ENCODE measurements around the gene TSPAN9.

TSPAN9 gene

DNA sequence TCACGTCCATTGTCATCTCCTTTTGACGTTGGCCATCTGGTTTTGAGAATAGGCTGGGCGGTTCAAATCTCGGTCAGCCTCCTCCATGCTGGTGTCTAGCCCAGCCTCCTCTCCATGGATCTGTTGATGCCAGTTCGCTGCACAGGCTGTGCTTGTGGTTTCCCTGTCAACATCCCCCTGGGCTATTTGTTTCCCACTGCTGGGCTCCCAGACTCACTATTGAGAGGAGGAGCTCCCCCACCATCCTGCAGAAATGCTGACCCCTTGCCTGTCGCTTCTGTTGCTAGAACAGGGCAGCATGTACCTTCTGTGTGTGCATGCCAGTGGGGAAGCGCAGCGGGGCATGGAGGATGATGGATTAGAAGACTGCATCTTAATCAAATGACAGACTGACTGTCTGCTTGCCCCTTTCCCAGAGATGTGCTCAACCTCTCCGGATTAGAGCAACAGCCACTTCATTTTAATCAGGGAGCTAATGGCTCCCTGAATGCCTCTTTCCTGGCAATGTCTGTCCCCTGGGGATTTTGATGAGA, 170.5 kb downstream of the TSPAN9 start:
- H3K27ac Mint-ChIP-seq, result no peak overlapping the region
- H3K4me3 Mint-ChIP-seq, result no peak overlapping the region
- no peaks in the 10 kb centered on the region for H3K36me3 Mint-ChIP-seq (ENCODE audit: low read depth)
- H3K4me1 Mint-ChIP-seq (ENCODE audit: low read depth), result peaks cover 9% of the 10 kb centered on the region
- peaks cover 5% of the 10 kb centered on the region for H3K27me3 Mint-ChIP-seq
- no peaks in the 10 kb centered on the region for H3K9me3 Mint-ChIP-seq

DNA sequence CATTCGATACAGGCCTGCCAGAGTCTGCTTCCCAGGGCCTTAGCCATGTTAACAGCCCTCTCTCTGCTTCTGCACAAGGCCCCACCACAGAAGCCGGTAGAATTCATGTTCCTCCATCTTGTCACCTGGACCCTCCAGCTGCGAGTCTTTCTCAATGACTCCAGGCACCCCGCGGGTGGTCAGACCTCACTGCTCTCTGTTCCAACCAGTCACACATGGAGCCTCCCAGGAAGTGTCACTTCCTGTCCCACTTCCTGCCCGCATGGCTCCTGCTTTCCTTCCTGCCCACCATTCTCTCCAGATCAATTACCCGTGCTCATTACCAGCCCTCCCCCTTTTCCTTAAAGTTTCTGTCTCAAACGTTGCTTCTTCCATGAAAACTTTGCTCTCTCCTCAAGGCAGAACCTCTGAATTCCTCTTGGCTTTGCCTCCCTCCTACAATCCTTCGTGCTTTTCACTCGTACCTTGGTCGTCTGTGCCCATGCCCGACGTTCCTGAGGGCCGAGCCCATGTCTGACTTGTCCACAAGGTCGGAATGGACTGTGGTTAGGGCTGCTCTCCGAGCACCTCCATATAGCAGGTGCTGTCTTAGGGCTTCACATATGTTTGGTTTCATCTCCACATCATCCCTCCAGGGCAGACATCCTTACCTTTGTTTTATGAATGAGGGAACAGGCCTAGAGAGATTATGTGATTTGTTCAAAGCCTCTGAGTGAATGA, 172.1 kb downstream of the TSPAN9 start:
- H3K9me3 Mint-ChIP-seq, result no peaks in the 10 kb centered on the region
- H3K27ac Mint-ChIP-seq, result no peak overlapping the region

DNA sequence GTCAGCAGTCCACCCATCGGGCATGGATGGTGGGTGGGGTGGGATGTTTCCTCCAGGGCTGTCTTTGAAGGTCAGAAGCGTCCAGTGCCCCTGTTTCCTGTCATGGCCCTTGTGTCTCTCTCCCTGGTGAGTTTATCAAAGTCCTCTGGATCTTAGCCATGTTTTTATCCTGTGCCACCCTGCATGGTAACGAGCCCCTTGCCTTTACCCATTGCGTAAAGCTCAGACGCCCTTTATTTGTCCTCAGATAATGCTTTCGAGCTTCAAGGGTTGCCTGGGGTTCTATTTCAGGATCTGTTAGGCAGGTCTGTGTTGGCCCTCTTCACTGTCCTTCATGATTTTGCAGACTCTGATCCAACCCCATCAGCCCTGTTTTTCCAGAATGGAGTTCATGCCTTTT, 172.9 kb downstream of the TSPAN9 start:
- H3K27me3 Mint-ChIP-seq, result peaks cover 5% of the 10 kb centered on the region
- H3K27ac Mint-ChIP-seq, result no peak overlapping the region
- no peaks in the 10 kb centered on the region for H3K9me3 Mint-ChIP-seq
- H3K4me3 Mint-ChIP-seq, result no peak overlapping the region
- no peaks in the 10 kb centered on the region for H3K36me3 Mint-ChIP-seq (ENCODE audit: low read depth)
- H3K4me1 Mint-ChIP-seq (ENCODE audit: low read depth), result peaks cover 9% of the 10 kb centered on the region

More for the DNA sequence above, 172.1 kb downstream of the TSPAN9 start:
- Mint-ChIP-seq H3K4me3 (no peak overlapping the region), H3K4me1 (ENCODE audit: low read depth) (peaks cover 9% of the 10 kb centered on the region), H3K27me3 (peaks cover 5% of the 10 kb centered on the region), H3K36me3 (ENCODE audit: low read depth) (no peaks in the 10 kb centered on the region)

DNA sequence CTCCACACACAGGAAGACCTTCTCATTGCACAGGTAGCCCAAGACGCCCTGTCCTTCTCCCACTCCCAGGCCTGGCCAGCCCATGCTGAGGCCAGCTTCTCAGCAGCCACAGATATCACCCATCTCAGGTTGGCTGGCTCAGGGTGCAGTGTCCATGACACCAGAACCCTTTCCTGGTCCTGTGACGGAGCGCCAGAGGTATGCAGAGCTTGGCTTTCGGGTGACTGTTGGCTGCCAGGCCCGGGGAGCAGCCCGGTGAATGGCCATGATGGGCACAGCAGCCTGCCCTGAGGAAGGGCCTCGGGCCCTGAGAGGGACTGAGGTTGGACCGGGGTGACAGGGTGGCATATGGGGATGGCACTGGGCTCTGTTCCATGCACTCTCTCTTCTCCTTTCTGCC, 173.4 kb downstream of the TSPAN9 start:
- no peak overlapping the region for H3K27ac Mint-ChIP-seq
- H3K9me3 Mint-ChIP-seq, result no peaks in the 10 kb centered on the region
- H3K4me1 Mint-ChIP-seq (ENCODE audit: low read depth), result peaks cover 9% of the 10 kb centered on the region
- H3K4me3 Mint-ChIP-seq, result no peak overlapping the region
- peaks cover 5% of the 10 kb centered on the region for H3K27me3 Mint-ChIP-seq
- H3K36me3 Mint-ChIP-seq (ENCODE audit: low read depth), result no peaks in the 10 kb centered on the region

DNA sequence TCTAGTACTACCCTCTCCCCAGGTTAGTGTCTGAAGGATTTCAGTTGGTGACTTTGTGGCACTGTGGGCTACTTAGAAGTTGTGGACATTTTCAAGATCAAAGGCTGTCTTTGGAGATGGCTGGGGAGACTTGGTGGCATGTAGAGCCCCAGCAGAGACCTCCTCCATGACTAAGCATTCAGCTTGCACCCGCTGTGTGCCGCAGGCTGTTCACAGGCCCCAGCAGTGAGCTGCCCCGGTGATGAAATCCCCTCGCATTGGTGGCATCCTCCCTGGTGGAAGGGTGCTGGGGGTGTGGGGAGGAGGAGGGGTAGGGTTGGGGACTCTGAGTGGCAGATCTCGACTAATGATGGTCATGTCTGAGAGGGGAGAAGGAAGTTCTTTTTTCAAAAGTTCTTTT, 173.9 kb downstream of the TSPAN9 start:
- H3K27me3 Mint-ChIP-seq, result peaks cover 5% of the 10 kb centered on the region
- no peak overlapping the region for H3K27ac Mint-ChIP-seq

DNA sequence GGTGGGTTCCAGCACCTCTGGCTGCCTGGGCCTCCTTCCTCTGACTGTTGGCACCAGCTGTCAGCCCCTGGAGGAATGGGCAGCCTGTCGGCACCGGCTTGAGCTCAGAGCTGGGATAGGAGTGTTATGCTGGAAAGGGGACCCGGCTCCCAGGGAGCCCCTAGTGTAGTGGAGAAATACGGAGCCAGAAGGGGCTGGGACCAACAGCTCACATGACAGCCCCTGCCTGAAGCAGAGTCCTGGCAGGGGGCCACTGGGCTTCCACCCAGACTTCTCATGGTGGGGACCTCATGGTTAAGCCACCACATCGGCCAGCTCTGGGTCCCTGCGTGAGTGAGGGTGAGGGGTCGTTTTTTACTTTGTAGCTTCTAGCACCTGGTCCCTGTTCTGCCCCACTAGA, 174.5 kb downstream of the TSPAN9 start:
- Mint-ChIP-seq H3K9me3 (no peaks in the 10 kb centered on the region), H3K27me3 (peaks cover 5% of the 10 kb centered on the region), H3K4me3 (no peak overlapping the region), H3K4me1 (ENCODE audit: low read depth) (peaks cover 9% of the 10 kb centered on the region), H3K36me3 (ENCODE audit: low read depth) (no peaks in the 10 kb centered on the region), H3K27ac (no peak overlapping the region)

More for the DNA sequence above, 173.9 kb downstream of the TSPAN9 start:
- Mint-ChIP-seq H3K36me3 (ENCODE audit: low read depth) (no peaks in the 10 kb centered on the region), H3K4me1 (ENCODE audit: low read depth) (peaks cover 9% of the 10 kb centered on the region), H3K9me3 (no peaks in the 10 kb centered on the region), H3K4me3 (no peak overlapping the region)

DNA sequence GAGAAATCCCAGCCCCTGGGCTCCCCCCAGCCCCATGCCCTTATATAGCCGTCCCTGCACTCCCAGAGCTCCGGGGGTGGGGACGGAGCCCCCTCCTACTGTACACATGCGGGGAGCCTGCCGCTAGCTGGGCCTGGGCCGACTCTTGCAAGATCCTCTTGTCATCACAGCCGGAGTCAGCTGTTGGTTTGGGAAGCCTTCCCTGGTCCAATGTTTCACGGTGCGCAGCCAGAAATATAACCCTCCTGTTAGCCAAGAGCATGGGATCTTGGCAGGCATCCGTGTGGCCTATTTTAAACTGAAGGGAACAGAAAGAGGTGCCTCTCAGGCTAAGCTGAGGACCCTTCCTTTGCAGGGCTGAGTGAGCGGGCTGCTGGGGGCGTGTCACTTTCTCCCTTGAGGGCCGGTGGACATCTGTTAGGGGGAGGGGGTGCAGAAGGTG, 175.3 kb downstream of the TSPAN9 start:
- H3K27me3 Mint-ChIP-seq, result peaks cover 5% of the 10 kb centered on the region
- no peak overlapping the region for H3K27ac Mint-ChIP-seq
- peaks cover 9% of the 10 kb centered on the region for H3K4me1 Mint-ChIP-seq (ENCODE audit: low read depth)
- no peak overlapping the region for H3K4me3 Mint-ChIP-seq
- H3K36me3 Mint-ChIP-seq (ENCODE audit: low read depth), result no peaks in the 10 kb centered on the region
- no peaks in the 10 kb centered on the region for H3K9me3 Mint-ChIP-seq

DNA sequence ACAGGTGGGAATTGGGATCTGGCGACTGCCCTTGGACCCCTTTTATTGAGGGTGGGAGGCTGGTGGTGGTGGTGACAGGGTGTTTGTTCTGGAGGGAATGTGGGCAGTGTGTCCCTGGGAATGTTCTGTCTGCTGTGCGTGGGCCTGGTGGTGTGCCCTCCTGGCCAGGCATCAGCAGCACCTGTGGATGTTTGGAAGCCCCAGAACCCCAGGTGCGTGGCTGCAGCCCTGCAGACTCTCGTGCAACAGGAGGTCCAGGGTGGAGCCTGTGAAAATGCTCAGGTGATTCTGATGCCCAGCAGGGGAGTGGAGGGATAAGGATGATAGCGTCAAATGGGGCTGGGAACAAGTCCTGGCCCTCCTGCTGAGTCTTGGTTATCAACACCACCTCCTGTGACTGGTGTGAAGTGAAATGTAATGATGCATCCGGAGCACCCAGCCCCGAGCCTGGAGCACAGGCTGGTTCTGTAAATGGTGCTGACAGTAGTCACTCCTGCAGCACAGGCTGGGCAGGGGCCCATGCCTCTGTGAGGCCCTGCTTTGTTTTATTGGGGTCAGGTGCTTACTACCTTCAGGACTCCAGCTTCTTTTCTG, 176.6 kb downstream of the TSPAN9 start:
- no peak overlapping the region for H3K27ac Mint-ChIP-seq
- peaks cover 5% of the 10 kb centered on the region for H3K27me3 Mint-ChIP-seq
- no peak overlapping the region for H3K4me3 Mint-ChIP-seq
- H3K4me1 Mint-ChIP-seq (ENCODE audit: low read depth), result peaks cover 6% of the 10 kb centered on the region
- H3K9me3 Mint-ChIP-seq, result no peaks in the 10 kb centered on the region
- no peaks in the 10 kb centered on the region for H3K36me3 Mint-ChIP-seq (ENCODE audit: low read depth)

DNA sequence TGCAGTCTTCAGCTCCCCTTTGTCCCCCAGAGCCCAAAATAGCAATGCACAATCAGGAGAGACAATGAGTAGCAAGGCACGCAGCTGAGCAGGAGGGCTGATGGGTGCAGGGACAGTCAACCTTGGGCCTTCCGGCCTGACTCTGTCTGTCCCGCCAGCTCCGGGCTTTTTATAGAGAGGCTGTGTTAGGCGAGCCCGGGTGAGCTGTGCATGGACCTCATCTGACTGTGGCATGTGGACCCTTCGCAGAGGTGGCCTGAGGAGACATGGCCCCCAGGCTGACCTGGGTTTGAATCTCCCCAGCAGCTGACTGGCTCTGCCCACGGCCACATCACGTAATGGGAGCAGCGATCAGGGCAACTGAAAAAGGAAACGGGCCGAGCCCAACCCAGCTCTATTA, 177.9 kb downstream of the TSPAN9 start:
- no peaks in the 10 kb centered on the region for H3K36me3 Mint-ChIP-seq (ENCODE audit: low read depth)
- no peaks in the 10 kb centered on the region for H3K4me1 Mint-ChIP-seq (ENCODE audit: low read depth)
- no peak overlapping the region for H3K4me3 Mint-ChIP-seq
- H3K27ac Mint-ChIP-seq, result no peak overlapping the region
- no peaks in the 10 kb centered on the region for H3K27me3 Mint-ChIP-seq
- no peaks in the 10 kb centered on the region for H3K9me3 Mint-ChIP-seq

DNA sequence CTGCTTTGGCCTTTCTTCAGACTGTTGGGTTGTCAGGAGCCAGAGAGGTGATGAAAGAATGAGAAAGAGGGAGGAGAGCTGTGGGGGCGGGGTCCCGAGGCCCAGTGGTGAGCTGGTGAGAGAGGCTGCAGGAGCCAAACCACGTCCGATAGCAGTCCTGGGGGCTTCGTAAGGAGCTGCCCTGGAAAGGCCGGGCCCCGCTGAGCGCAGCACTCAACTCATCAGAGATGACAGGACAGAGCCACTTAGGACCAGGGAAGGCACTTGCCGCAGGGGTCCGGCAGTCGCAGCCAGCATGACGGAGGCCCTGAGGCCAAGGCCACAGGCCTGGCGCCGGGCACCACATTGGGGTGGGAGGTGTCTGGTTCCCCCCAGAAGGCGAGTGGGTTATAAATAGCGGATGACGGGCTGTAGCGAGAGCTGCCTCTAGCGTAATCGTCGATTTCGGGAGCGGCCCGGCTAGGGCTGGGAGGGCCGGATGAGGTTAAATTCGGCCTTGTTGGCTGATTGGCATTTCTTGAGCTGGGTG, 179.0 kb downstream of the TSPAN9 start:
- no peak overlapping the region for H3K4me3 Mint-ChIP-seq
- H3K9me3 Mint-ChIP-seq, result no peaks in the 10 kb centered on the region
- no peaks in the 10 kb centered on the region for H3K4me1 Mint-ChIP-seq (ENCODE audit: low read depth)
- H3K27ac Mint-ChIP-seq, result no peak overlapping the region
- no peaks in the 10 kb centered on the region for H3K27me3 Mint-ChIP-seq
- H3K36me3 Mint-ChIP-seq (ENCODE audit: low read depth), result no peaks in the 10 kb centered on the region

DNA sequence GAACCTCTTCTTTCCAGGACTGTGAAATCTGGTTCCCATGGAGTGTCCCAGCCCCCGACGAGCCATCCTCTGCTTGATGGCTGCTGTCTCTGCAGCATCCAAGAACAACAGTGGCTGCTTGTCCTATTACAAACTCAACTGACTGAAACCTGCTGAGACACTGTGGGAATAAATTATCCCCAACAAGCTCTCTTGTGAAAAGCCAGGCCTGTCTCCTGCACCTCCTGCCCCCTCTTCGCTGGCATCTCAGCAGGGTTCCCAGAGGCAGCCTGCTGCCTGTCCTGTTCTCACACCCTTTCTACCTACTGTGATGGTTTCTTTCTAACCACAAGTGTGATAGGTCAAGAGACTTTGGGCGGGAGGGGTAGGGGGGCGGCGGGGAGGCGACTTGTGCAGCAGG, 180.2 kb downstream of the TSPAN9 start:
- H3K4me1 Mint-ChIP-seq (ENCODE audit: low read depth), result no peaks in the 10 kb centered on the region
- no peaks in the 10 kb centered on the region for H3K36me3 Mint-ChIP-seq (ENCODE audit: low read depth)
- no peaks in the 10 kb centered on the region for H3K27me3 Mint-ChIP-seq
- no peak overlapping the region for H3K27ac Mint-ChIP-seq
- no peak overlapping the region for H3K4me3 Mint-ChIP-seq
- H3K9me3 Mint-ChIP-seq, result no peaks in the 10 kb centered on the region

DNA sequence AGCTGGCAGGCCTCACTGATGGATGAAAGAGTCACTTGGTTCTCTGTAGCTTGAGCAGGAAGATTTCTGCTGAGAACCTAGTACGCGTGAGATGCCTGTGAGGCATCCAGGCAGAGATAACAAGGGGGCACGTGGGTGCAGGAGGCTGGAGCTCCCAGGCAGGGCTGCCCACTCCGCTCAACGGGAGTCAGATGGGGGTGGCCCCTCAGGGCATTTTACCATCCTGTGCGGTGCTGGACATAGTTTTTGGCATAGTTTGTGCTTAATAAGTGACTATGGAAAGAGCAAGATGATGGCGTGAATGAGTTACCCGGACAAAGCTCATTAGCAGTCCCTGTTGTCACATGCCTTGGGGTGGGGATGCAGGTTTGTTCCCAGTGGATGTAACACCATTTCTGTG, 182.8 kb downstream of the TSPAN9 start:
- Mint-ChIP-seq H3K27ac (no peak overlapping the region), H3K27me3 (no peaks in the 10 kb centered on the region), H3K4me1 (ENCODE audit: low read depth) (no peaks in the 10 kb centered on the region), H3K9me3 (no peaks in the 10 kb centered on the region), H3K36me3 (ENCODE audit: low read depth) (no peaks in the 10 kb centered on the region), H3K4me3 (no peak overlapping the region)

DNA sequence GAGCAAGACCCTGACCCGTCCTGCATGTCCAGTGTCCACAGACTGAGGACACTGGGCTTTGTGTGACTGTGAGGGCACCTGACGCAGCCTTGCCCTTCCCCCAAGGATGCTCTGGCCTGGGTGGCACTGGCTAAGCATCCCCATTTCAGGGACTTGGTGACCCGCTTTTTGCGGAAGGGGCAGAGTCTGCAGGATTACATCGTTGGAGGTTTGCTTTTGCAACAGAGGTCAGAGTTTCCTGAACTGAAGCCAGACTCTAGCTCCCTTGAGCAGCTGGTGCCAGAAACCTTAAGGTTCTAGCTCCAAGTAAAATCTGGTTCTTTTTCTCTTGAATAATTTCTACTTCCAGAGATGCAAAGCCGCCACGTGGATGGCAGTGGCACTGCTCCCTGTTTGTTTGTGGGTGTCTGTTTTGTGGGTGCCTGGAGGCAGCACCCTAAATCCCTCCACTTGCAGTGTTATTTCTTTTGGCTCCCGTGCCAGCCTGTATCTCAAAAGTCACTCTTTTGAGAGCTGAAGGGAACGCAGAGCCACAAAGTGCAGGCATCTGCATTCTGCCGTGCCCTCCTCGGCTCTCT, 184.7 kb downstream of the TSPAN9 start:
- no peak overlapping the region for H3K27ac Mint-ChIP-seq
- H3K4me3 Mint-ChIP-seq, result no peak overlapping the region
- H3K27me3 Mint-ChIP-seq, result no peaks in the 10 kb centered on the region
- H3K4me1 Mint-ChIP-seq (ENCODE audit: low read depth), result no peaks in the 10 kb centered on the region
- H3K36me3 Mint-ChIP-seq (ENCODE audit: low read depth), result no peaks in the 10 kb centered on the region
- no peaks in the 10 kb centered on the region for H3K9me3 Mint-ChIP-seq

DNA sequence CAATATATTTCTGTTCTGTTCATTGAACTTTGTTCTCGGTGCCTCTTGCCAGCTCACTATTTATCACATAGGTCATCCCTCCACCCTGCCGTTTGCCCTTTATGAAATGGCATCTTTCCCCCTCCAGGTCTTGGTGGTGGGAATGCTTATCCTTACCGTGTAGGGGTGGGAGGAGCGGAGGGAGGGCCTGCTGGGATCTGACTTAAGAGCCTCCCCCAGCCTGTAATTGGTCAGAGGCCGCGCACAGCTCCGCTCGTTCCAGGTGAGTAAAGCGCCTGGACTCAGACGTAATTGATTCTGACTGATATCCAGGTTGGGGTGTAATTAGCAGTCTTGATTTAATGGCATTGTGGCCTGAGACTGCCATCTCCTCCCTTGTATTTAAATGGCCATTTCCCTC, 185.3 kb downstream of the TSPAN9 start:
- Mint-ChIP-seq H3K36me3 (ENCODE audit: low read depth) (no peaks in the 10 kb centered on the region), H3K27me3 (no peaks in the 10 kb centered on the region), H3K4me3 (no peak overlapping the region), H3K27ac (no peak overlapping the region), H3K9me3 (no peaks in the 10 kb centered on the region), H3K4me1 (ENCODE audit: low read depth) (no peaks in the 10 kb centered on the region)

DNA sequence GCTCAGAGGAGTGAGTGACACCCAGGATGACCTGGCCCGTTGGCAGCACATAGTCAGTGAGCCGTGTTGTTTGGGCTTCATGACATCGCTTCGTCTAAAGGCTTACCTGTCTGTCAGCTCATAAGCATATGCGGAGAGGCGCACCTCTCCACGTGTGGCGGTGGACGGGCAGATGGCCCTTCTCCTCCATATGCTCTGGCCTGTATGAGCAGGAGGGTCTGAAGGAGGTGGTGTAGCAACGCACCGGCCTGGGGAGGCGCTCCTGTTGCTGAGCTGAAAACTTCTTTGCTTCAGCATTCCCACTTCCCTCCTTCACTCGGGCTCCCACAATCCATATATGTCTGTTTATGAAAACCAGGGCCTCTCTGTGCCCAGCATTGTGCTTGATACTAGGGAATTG, 186.1 kb downstream of the TSPAN9 start:
- Mint-ChIP-seq H3K36me3 (ENCODE audit: low read depth) (no peaks in the 10 kb centered on the region), H3K27ac (no peak overlapping the region), H3K4me1 (ENCODE audit: low read depth) (no peaks in the 10 kb centered on the region), H3K9me3 (no peaks in the 10 kb centered on the region), H3K27me3 (no peaks in the 10 kb centered on the region), H3K4me3 (no peak overlapping the region)

Measured in stimulated activated naive CD8-positive, alpha-beta T cell treated with anti-CD3 and anti-CD28 coated beads, Interleukin-15, Interleukin-2, amounts not matched to agents 100 ng/mL and 50 ng/mL, for 24 hours (primary cell).